HG02623 (cell line): Measurements from ENCODE around the gene HRH4.

Experiments used
- ATAC-seq: cut with Tn5 transposase; IDR thresholded peaks from one replicate; pipeline ENCODE4 v1.9.1; 2021; ENCODE audit warnings: moderate library complexity; ENCODE audit not compliant: unreplicated experiment

The HRH4 gene

GRCh38 chr18:24465486-24465885 is 5.0 kb downstream of the HRH4 start:
- ATAC-seq = no peak

- ATAC-seq = no peak
These were observed 6.3 kb downstream of the HRH4 start for GRCh38 chr18:24466771-24467170.

- no peak for ATAC-seq
These were observed 9.7 kb downstream of the HRH4 start for GRCh38 chr18:24470022-24470618.

GRCh38 chr18:24470805-24471204 is 10.4 kb downstream of the HRH4 start:
- ATAC-seq = no peak

GRCh38 chr18:24472591-24472990 is 12.2 kb downstream of the HRH4 start:
- no peak for ATAC-seq

- no peak for ATAC-seq
These were observed 14.0 kb downstream of the HRH4 start for GRCh38 chr18:24474406-24474805.

- ATAC-seq = no peak
These were observed 15.6 kb downstream of the HRH4 start for GRCh38 chr18:24475926-24476589.

GRCh38 chr18:24479371-24479770 is 18.9 kb downstream of the HRH4 start:
- no peak for ATAC-seq

- no peak for ATAC-seq
These were observed 22.4 kb downstream of the HRH4 start for GRCh38 chr18:24482821-24483220.

GRCh38 chr18:24485681-24486080 is 25.2 kb downstream of the HRH4 start:
- no peak for ATAC-seq

GRCh38 chr18:24486684-24487083 is 26.2 kb downstream of the HRH4 start:
- no peak for ATAC-seq

- ATAC-seq = no peak
These were observed 28.5 kb downstream of the HRH4 start for GRCh38 chr18:24488824-24489493.

- ATAC-seq = no peak
These were observed 30.1 kb downstream of the HRH4 start for GRCh38 chr18:24490539-24490938.

GRCh38 chr18:24491927-24492834 is 31.7 kb downstream of the HRH4 start:
- peak; percentile 72 for ATAC-seq

- no peak for ATAC-seq
These were observed 34.1 kb downstream of the HRH4 start for GRCh38 chr18:24494586-24494985.

GRCh38 chr18:24497031-24497754 is 36.8 kb downstream of the HRH4 start:
- ATAC-seq = no peak

GRCh38 chr18:24499814-24500213 is 39.4 kb downstream of the HRH4 start:
- no peak for ATAC-seq

GRCh38 chr18:24500217-24500616 is 39.8 kb downstream of the HRH4 start:
- ATAC-seq = no peak

GRCh38 chr18:24500766-24501165 is 40.3 kb downstream of the HRH4 start:
- no peak for ATAC-seq

GRCh38 chr18:24502667-24503523 is 42.5 kb downstream of the HRH4 start:
- ATAC-seq = no peak
